WERI-Rb-1 (cell line): Measurements from ENCODE around the gene MNAT1.

Experiments used
- DNase-seq: peaks from one replicate; pipeline ENCODE4 v3.0.0-alpha.2; 2020
- H3K27ac ChIP-seq: fragments of 250-450 bp; sonication (Bioruptor Pico); 2 replicates; pipeline ENCODE4 v1.5.1; 2020; ENCODE audit warnings: mild to moderate bottlenecking, moderate library complexity
- H3K27me3 ChIP-seq: fragments of 250-450 bp; sonication (Bioruptor Pico); 2 replicates; pipeline ENCODE4 v1.5.1; 2021; ENCODE audit warnings: mild to moderate bottlenecking, low read depth, moderate library complexity; ENCODE audit not compliant: insufficient read depth, severe bottlenecking
- H3K36me3 ChIP-seq: fragments of 250-450 bp; sonication (Bioruptor Pico); 2 replicates; pipeline ENCODE4 v1.5.1; 2020; ENCODE audit warnings: mild to moderate bottlenecking, moderate library complexity
- H3K4me3 ChIP-seq: 2 replicates; pipeline ENCODE4 v1.5.1; 2011; ENCODE audit warnings: low read depth, mild to moderate bottlenecking, control low read depth, low read length
- H3K9me3 ChIP-seq: fragments of 250-450 bp; sonication (Bioruptor Pico); 2 replicates; pipeline ENCODE4 v1.5.1; 2021; ENCODE audit warnings: mild to moderate bottlenecking, moderate library complexity; ENCODE audit not compliant: severe bottlenecking
- CTCF ChIP-seq: IDR thresholded peaks from 2 replicates; pipeline ENCODE4 v1.5.1; 2011; ENCODE audit warnings: low read depth, mild to moderate bottlenecking, control low read depth, inconsistent platforms, low read length

MNAT1 gene

GRCh38 chr14:60971271-60971670, 236.7 kb downstream of the MNAT1 start:
- peaks cover 13% of the 10 kb centered on the region for H3K36me3 ChIP-seq
- no peak overlapping the region for H3K27ac ChIP-seq
- no peak for DNase-seq
- H3K4me3 ChIP-seq = no peak overlapping the region
- H3K9me3 ChIP-seq = no peaks in the 10 kb centered on the region
- H3K27me3 ChIP-seq = no peaks in the 10 kb centered on the region
- TF ChIP-seq CTCF = no peak

GRCh38 chr14:60972295-60972694, 237.7 kb downstream of the MNAT1 start:
- no peaks in the 10 kb centered on the region for H3K27me3 ChIP-seq
- DNase-seq = no peak
- H3K27ac ChIP-seq = no peak overlapping the region
- TF ChIP-seq CTCF = no peak
- H3K4me3 ChIP-seq = no peak overlapping the region
- no peaks in the 10 kb centered on the region for H3K9me3 ChIP-seq
- H3K36me3 ChIP-seq = peaks cover 20% of the 10 kb centered on the region

- H3K27me3 ChIP-seq = no peaks in the 10 kb centered on the region
- H3K27ac ChIP-seq = no peak overlapping the region
- peaks cover 22% of the 10 kb centered on the region for H3K36me3 ChIP-seq
- no peak for DNase-seq
- H3K9me3 ChIP-seq = no peaks in the 10 kb centered on the region
- TF ChIP-seq CTCF = no peak
- H3K4me3 ChIP-seq = no peak overlapping the region
Measured at GRCh38 chr14:60973070-60973469, 238.5 kb downstream of the MNAT1 start.

- Histone ChIP-seq H3K36me3 (peaks cover 26% of the 10 kb centered on the region), H3K27ac (no peak overlapping the region), H3K4me3 (no peak overlapping the region), H3K9me3 (no peaks in the 10 kb centered on the region), H3K27me3 (no peaks in the 10 kb centered on the region)
- DNase-seq = no peak
- no peak for TF ChIP-seq CTCF
Measured at GRCh38 chr14:60974090-60974651, 239.6 kb downstream of the MNAT1 start.

GRCh38 chr14:60975551-60975950, 241.0 kb downstream of the MNAT1 start:
- Histone ChIP-seq H3K27me3 (no peaks in the 10 kb centered on the region), H3K4me3 (no peak overlapping the region), H3K36me3 (peaks cover 26% of the 10 kb centered on the region), H3K27ac (no peak overlapping the region), H3K9me3 (no peaks in the 10 kb centered on the region)
- no peak for TF ChIP-seq CTCF
- no peak for DNase-seq

- no peak for DNase-seq
- Histone ChIP-seq H3K27ac (no peak overlapping the region), H3K27me3 (no peaks in the 10 kb centered on the region), H3K4me3 (no peak overlapping the region), H3K36me3 (peaks cover 26% of the 10 kb centered on the region), H3K9me3 (no peaks in the 10 kb centered on the region)
- no peak for TF ChIP-seq CTCF
Measured at GRCh38 chr14:60977847-60978246, 243.3 kb downstream of the MNAT1 start.
